ENCODE results near the gene USP36. TPM values are rescaled to one million over a fixed set of nuclear protein-coding genes. Genes with fewer than 3 reads are reported as not detected.

USP36 gene
- total and polyA plus RNA-seq, 9 of the 15 experiments (the other 6 are each of a cell fraction or from before 2014, with no cell fraction given) = 6.4 to 72.8 (median 22.5) TPM

GRCh38 chr17:78783711-78784324, 56.8 kb downstream of the USP36 start (continued):
- TF ChIP-seq YY1 (IDR thresholded peaks at IDR 0.05; ENCODE audit: borderline replicate concordance in 1 of 3, control insufficient read depth in 1 of 3, extremely low read depth in 1 of 3, insufficient read depth in 3 of 3, insufficient read length in 1 of 3, insufficient replicate concordance in 2 of 3, low read depth in 1 of 3, low read length in 2 of 3) (peak in 1 of 3 experiments; percentile 9), USF1 (CRISPR knock-in tag; IDR thresholded peaks at IDR 0.05) (peak; percentile 64), ZNF24 (IDR thresholded peaks at IDR 0.05) (no peak), ZNF511 (CRISPR knock-in tag; IDR thresholded peaks at IDR 0.05) (no peak), SMARCE1 (IDR thresholded peaks at IDR 0.05) (peak; percentile 73), PCBP2 (IDR thresholded peaks at IDR 0.05; ENCODE audit: low read depth, low read length, poor library complexity, severe bottlenecking) (no peak), POU5F1 (IDR thresholded peaks at IDR 0.05; ENCODE audit: borderline replicate concordance, low read depth, low read length, partially characterized antibody) (no peak), GTF2A2 (tag; IDR thresholded peaks at IDR 0.05) (no peak), AFF4 (CRISPR knock-in tag; IDR thresholded peaks at IDR 0.05) (no peak), TFE3 (CRISPR knock-in tag; IDR thresholded peaks at IDR 0.05) (no peak), ZNF449 (CRISPR knock-in tag; IDR thresholded peaks at IDR 0.05) (no peak), MBD2 (IDR thresholded peaks at IDR 0.05; ENCODE audit: borderline replicate concordance, low read depth) (no peak), ELF4 (CRISPR knock-in tag; IDR thresholded peaks at IDR 0.05) (no peak), PTTG1 (tag; IDR thresholded peaks at IDR 0.05; ENCODE audit: low read depth) (no peak), TSC22D4 (tag; IDR thresholded peaks at IDR 0.05) (no peak), ZBTB49 (CRISPR knock-in tag; IDR thresholded peaks at IDR 0.05; ENCODE audit: borderline replicate concordance) (no peak)

Data from K562 (cell line).